HG03571 (cell line): ENCODE data around the gene FFAR3.
"Not testable (repeated sequence)": the region's sequence is repeated elsewhere in the genome, so short reads cannot be mapped to it uniquely, and the experiment has no call there.

Experiments
- ATAC-seq: cut with Tn5 transposase; IDR thresholded peaks from one replicate; pipeline ENCODE4 v1.9.1; 2021; ENCODE audit not compliant: unreplicated experiment

The FFAR3 gene

GRCh38 chr19:35349614-35350521, 8.4 kb upstream of the FFAR3 start:
- no peak for ATAC-seq

- ATAC-seq, result no peak
Measured at GRCh38 chr19:35350591-35350990, 7.7 kb upstream of the FFAR3 start.

- ATAC-seq, result no peak
Measured at GRCh38 chr19:35351411-35352176, 6.7 kb upstream of the FFAR3 start.

DNA sequence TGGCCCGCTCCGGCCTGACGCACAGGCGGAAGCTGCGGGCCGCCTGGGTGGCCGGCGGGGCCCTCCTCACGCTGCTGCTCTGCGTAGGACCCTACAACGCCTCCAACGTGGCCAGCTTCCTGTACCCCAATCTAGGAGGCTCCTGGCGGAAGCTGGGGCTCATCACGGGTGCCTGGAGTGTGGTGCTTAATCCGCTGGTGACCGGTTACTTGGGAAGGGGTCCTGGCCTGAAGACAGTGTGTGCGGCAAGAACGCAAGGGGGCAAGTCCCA, 6.1 kb upstream of the FFAR3 start:
- no peak for ATAC-seq

DNA sequence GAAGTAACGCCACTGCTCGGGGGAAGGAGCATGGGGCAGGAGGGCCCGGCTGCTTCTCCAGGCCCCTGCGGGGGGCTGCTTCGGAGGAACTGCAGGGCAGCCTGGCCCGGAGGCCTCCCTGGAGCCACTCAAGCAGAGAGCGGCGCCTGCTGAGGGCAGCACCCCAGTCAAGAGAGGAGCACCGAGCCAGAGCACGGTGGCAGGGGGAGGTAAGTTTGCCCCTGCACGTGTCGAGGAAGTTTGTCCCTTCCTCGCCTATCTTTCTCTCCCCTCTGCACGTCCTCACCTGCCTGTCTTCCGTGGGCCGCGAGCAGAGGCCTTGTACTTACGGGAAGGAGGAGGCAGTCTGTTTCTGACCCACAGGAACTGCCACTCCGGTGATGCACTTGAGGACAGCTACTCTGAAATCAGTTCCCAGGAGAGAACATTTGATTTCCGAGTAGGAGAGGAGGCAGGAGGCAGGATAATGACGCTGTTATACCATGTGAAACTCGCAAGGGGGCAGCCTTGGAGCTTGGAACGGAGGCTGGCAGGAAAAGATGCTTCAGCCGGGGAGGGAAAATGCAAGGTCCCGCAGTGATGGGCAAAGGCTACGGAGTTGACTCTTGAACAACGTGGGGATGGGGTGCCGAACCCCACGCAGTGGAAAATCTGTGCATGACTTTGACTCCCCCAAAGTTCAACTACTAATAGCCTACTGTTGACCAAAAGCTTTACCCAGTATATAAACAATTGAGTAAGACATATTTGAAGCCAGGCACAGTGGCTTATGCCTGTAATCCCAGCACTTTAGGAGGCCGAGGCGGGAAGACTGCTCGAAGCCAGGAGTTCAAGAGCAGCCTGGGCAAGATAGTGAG, 5.6 kb upstream of the FFAR3 start:
- no peak for ATAC-seq

DNA sequence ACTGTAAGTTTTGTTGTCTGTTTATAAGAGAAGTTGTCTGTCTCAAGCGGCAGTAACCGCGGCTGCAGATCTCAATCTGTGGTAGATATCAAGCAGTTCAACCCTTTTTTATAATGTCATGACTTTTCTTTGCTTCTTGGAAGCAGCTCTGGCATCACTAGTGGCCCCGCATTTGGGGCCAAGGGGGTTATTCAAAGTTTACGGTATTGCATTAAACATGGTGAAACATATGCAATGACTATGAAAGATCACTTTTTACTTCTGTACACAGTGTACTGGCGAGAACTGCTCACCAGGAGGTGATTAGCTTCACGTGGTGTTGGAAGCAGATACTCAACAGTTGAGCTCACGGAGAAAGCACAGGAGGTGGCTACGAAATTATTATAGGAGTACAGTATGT, 4.6 kb upstream of the FFAR3 start:
- no peak for ATAC-seq

- no peak for ATAC-seq
Measured at GRCh38 chr19:35354898-35355297, 3.4 kb upstream of the FFAR3 start.

DNA sequence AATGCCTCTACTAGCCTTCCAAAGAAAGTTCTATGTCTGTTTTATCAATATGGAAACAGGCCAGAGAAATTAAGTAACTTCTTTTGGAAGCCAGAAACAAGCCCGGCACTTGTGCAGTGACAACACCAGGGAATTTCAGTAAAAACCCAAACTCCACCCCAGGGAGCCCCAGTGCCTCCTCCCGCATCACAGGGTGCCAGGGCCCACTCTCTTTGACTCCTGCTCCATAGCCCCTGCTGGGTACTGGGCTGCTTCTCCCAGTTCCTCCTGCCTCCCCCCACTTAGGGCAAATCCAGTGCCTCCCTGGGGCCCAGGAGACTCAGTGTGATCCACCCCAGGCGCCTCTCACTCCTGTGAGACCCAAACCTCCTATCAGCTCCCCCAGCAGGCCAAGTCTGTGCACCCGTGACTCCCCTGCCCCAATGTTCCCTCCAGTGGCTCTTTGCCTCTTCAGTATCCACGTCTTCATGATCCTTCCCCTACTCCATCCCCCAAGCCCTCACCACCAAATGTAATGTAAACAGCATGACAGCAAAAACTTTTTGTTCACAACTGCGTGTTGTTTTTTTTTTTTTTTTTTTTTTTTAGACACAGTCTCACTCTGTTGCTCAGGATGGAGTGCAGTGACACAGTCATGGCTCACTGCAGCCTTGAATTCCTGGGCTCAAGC, 2.3 kb upstream of the FFAR3 start:
- no peak for ATAC-seq

- ATAC-seq, result not testable (repeated sequence)
Measured at GRCh38 chr19:35358834-35359233, 574 bp downstream of the FFAR3 start.

DNA sequence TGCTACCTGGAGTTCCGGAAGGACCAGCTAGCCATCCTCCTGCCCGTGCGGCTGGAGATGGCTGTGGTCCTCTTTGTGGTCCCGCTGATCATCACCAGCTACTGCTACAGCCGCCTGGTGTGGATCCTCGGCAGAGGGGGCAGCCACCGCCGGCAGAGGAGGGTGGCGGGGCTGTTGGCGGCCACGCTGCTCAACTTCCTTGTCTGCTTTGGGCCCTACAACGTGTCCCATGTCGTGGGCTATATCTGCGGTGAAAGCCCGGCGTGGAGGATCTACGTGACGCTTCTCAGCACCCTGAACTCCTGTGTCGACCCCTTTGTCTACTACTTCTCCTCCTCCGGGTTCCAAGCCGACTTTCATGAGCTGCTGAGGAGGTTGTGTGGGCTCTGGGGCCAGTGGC, 1.1 kb downstream of the FFAR3 start:
- not testable (repeated sequence) for ATAC-seq

DNA sequence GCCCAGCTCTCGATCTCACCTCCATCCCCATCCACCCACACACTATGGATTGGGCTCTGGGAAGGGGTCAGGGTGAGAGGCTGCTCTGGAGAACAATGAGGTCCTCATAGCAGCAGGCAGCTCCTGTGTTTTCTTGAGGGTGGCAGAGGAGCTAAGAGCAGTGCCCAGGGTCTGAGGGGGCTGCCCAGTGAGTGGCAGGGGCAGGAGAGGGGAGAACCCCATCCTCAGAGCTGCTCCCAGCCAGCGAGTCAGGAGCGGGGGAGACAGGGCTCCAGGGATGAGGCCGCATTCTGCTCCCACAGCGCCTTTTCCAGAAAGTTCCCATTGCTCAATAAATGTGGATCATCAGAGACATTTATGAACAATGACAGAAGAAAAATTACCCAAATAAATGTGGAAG, 1.8 kb downstream of the FFAR3 start:
- ATAC-seq, result not testable (repeated sequence)

- ATAC-seq, result no peak
Measured at GRCh38 chr19:35360880-35361420, 2.7 kb downstream of the FFAR3 start.

GRCh38 chr19:35362261-35363000, 4.2 kb downstream of the FFAR3 start:
- no peak for ATAC-seq

DNA sequence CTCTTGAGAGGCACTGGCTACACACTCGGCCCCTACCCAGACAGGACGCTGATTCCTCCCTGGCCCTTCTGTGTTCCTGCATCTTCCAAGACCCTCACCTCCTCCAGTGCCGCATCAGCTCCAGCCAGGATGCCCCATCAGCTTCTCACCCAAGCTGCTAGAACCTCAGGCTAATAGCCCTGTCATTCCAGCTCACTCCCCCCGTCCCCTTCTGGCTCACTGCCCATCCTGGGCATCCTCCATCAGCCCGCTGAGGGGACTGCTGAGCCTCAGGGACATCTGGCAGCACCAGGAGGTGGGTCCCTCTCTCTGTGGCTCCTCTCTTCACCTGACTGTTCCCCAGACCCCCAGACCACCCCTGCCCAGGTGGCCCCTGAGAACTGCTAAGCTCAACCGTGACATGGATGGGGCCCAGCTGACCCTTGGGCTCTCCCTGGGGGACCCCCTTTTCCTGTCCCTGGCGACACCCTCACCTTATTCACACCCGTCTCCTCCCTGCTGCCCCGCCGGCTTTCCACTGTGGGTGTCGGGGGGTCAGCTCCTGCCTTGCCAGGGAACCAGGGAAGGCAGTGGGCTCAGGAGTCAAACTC, 4.8 kb downstream of the FFAR3 start:
- no peak for ATAC-seq

DNA sequence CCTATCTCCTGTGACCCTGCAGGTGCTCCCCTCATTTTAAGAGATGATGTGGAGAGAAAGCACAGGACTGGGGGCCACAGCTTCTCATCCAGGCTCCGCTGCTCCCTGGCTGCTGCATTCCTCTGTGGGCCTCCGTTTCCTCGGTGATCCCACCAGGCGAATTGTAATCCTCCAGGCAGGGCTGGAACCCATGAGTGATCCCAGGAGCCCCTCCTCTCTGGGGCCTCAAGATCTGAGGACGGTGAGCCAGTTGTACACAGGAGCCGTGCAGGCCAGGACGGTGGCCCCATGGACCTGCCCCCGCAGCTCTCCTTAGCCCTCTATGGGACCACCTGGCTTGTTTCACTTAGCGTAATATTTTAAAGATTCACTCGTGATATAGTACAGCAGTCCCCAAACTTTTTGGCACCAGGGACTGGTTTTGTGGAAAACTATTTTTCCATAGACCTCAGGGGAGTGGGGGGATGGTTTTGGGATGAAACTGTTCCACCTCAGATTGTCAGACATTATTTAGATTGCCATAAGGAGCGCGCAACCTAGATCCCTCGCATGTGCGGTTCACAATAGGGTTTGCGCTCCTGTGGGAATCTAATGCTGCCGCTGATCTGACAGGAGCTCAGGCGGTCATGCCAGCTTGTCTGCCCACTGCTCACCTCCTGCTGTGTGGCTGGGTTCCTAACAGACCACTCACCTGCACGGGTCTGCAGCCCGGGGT, 5.6 kb downstream of the FFAR3 start:
- no peak for ATAC-seq

DNA sequence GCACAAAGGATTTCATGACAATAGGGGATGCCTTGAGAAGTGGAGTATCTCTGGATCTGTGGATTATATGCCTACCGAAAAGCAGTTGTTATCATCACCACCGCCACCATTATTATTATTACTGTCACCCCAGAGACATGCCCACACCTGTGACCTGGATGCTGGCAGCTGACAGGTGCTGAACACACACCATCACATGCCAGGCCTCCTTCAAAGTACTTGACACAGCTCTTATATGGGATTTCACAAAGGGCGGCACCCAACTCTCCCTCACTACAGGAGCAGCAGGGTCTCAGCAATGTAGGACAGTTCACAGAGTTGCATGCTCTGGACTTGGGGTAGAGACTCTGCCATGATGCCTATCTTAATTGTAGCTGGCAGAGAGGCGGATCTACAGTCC, 7.0 kb downstream of the FFAR3 start:
- no peak for ATAC-seq

GRCh38 chr19:35368378-35368777, 10.1 kb downstream of the FFAR3 start:
- no peak for ATAC-seq

- ATAC-seq, result no peak
Measured at GRCh38 chr19:35369522-35369921, 11.3 kb downstream of the FFAR3 start.

GRCh38 chr19:35370722-35371121, 12.5 kb downstream of the FFAR3 start, which contains the start of gene GPR42:
Gene GPR42 (plus strand): TSS chr19:35371068. CDS start chr19:35371360, 292 bp downstream.
- no peak for ATAC-seq
